GM18526 (cell line): ENCODE measurements around the gene RBM4.

Experiments
- POLR2A ChIP-seq: IDR thresholded peaks from 3 replicates; pipeline ENCODE4 v1.6.1; 2011; ENCODE audit not compliant: insufficient read length; ENCODE audit errors: extremely low read depth

Gene RBM4

DNA sequence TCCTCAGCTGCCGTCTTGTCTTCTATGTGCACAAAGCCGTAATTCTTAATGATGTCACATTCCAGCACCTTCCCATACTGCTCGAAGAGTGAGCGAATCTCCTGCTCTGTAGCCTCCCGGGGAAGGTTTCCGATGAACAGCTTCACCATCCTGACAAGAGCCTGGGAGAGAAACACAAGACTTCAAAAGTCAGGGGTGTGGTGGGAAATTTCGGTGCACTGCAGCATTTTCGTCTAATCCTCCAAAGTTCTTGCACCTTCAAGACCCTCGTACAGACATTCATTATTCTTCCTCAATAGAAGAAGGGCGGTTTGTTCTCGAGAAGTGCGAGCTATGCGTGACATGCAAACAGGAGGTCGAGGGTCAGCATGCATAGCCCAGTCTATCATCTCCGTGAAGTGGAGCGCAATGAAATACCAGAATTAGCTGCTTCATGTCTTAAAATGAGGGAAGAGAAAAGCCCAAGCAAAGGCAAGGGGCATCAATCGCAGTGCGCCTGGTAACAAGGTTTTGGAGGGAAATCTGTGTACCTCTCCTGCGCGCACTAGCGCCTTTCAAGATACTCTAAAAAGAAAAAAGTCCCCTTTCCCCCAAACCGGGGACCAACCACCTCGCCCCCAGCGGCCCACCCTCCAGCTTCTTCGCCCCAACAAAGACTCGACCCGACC lies 38.6 kb downstream of the RBM4 start:
- TF ChIP-seq POLR2A = no peak

GRCh38 chr11:66677599-66678375 lies 39.3 kb downstream of the RBM4 start, which contains the start of gene RBM4B:
Gene RBM4B (minus strand): TSS chr11:66677887. CDS start chr11:66677079, 808 bp downstream.
- TF ChIP-seq POLR2A = peak; percentile 79

- no peak for TF ChIP-seq POLR2A
Measured at GRCh38 chr11:66680966-66681645, 42.6 kb downstream of the RBM4 start.

GRCh38 chr11:66683877-66684276 lies 45.4 kb downstream of the RBM4 start:
- TF ChIP-seq POLR2A = no peak

GRCh38 chr11:66684635-66685034 lies 46.1 kb downstream of the RBM4 start:
- no peak for TF ChIP-seq POLR2A

GRCh38 chr11:66685276-66686099 lies 47.0 kb downstream of the RBM4 start:
- no peak for TF ChIP-seq POLR2A

GRCh38 chr11:66686100-66686785 lies 47.7 kb downstream of the RBM4 start:
- no peak for TF ChIP-seq POLR2A

GRCh38 chr11:66686801-66687750 lies 48.6 kb downstream of the RBM4 start:
- TF ChIP-seq POLR2A = no peak

GRCh38 chr11:66687831-66688281 lies 49.4 kb downstream of the RBM4 start:
- no peak for TF ChIP-seq POLR2A

GRCh38 chr11:66688561-66689534 lies 50.3 kb downstream of the RBM4 start:
- TF ChIP-seq POLR2A = no peak

GRCh38 chr11:66689661-66690590 lies 51.4 kb downstream of the RBM4 start:
- no peak for TF ChIP-seq POLR2A
